Type B pancreatic cell (in vitro differentiated cells): ENCODE data around the gene CEP128. TPM values are rescaled to one million over a fixed set of nuclear protein-coding genes. Genes with fewer than 3 reads are reported as not detected.

Experiments
- DNase-seq: peaks from one replicate; pipeline ENCODE4 v3.0.0; 2021; ENCODE audit warnings: mixed read lengths; ENCODE audit not compliant: unreplicated experiment; ENCODE audit errors: extremely low spot score
- H3K27ac Mint-ChIP-seq: 2 replicates; pipeline ENCODE4 v1.8.0; 2021; ENCODE audit warnings: mild to moderate bottlenecking, mixed read lengths
- H3K27me3 Mint-ChIP-seq: 2 replicates; pipeline ENCODE4 v1.8.0; 2021; ENCODE audit warnings: mixed read lengths
- H3K36me3 Mint-ChIP-seq: 2 replicates; pipeline ENCODE4 v1.8.0; 2021; ENCODE audit warnings: mixed read lengths
- H3K4me1 Mint-ChIP-seq: one replicate; pipeline ENCODE4 v1.8.0; 2021; ENCODE audit warnings: mixed read lengths; ENCODE audit not compliant: unreplicated experiment
- H3K4me3 Mint-ChIP-seq: 2 replicates; pipeline ENCODE4 v1.8.0; 2021; ENCODE audit warnings: mild to moderate bottlenecking, mixed read lengths
- H3K9me3 Mint-ChIP-seq: 2 replicates; pipeline ENCODE4 v1.8.0; 2021; ENCODE audit warnings: mixed read lengths
- total RNA-seq: library from RNA; stranded (reverse); gene quantifications from 2 replicates; pipeline ENCODE4 v1.2.1, GENCODE V29; 2021; ENCODE audit warnings: low replicate concordance
- TF ChIP-seq, protein P1 (sequence below): fragments of 200-600 bp; sonication (generic); conservative IDR thresholded peaks from 2 replicates; pipeline ENCODE4 v1.5.0; 2021; ENCODE audit warnings: antibody characterized with exemption, mild to moderate bottlenecking

Gene CEP128
- total RNA-seq, 1 donor from 2014 or later, result 17.7 TPM

DNA sequence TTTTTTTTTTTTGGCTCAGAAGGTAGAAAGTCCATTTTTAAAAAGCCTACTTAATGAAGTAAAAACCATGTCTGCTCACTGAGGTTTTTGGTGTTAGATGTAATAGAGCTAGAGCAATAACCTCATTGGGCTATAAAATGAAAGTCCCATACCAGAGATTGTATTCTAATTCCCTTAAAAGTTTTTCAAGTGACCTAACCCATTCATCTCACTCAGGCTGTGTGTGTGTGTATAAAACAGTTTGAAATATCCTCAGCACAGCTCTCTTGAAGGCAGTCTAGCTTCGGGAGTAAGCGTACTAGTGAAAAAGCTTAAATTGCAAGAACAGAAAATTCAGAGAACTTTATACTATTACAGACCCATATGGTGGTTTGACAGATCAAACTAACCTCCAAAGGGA lies 313.8 kb downstream of the CEP128 start:
- no peak overlapping the region for H3K4me3 Mint-ChIP-seq
- no peak overlapping the region for H3K27ac Mint-ChIP-seq
- TF ChIP-seq, protein P1, sequence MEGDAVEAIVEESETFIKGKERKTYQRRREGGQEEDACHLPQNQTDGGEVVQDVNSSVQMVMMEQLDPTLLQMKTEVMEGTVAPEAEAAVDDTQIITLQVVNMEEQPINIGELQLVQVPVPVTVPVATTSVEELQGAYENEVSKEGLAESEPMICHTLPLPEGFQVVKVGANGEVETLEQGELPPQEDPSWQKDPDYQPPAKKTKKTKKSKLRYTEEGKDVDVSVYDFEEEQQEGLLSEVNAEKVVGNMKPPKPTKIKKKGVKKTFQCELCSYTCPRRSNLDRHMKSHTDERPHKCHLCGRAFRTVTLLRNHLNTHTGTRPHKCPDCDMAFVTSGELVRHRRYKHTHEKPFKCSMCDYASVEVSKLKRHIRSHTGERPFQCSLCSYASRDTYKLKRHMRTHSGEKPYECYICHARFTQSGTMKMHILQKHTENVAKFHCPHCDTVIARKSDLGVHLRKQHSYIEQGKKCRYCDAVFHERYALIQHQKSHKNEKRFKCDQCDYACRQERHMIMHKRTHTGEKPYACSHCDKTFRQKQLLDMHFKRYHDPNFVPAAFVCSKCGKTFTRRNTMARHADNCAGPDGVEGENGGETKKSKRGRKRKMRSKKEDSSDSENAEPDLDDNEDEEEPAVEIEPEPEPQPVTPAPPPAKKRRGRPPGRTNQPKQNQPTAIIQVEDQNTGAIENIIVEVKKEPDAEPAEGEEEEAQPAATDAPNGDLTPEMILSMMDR, result no peak
- H3K36me3 Mint-ChIP-seq, result no peaks in the 10 kb centered on the region
- no peaks in the 10 kb centered on the region for H3K4me1 Mint-ChIP-seq
- H3K9me3 Mint-ChIP-seq, result peaks cover 5% of the 10 kb centered on the region
- no peak for DNase-seq
- no peaks in the 10 kb centered on the region for H3K27me3 Mint-ChIP-seq

DNA sequence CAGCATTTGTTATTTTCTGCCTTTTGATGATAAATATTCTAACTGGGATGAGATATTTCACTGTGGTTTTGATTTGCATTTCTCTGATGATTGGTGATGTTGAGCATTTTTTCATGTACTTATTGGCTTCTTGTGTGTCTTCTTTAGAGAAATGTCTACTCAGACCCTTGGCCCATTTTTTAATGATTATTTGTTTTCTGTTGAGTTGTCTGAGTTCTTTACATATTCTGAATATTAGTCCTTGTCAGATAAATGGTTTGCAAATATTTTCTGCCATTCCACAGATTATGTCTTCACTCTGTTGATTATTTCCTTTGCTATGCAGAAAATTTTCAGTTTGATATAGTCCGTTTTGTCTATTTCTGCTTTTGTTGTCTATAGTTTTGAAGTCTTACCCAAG lies 317.0 kb downstream of the CEP128 start:
- H3K27me3 Mint-ChIP-seq, result no peaks in the 10 kb centered on the region
- no peaks in the 10 kb centered on the region for H3K36me3 Mint-ChIP-seq
- DNase-seq, result no peak
- no peaks in the 10 kb centered on the region for H3K4me1 Mint-ChIP-seq
- H3K27ac Mint-ChIP-seq, result no peak overlapping the region
- TF ChIP-seq, protein P1, result no peak
- no peak overlapping the region for H3K4me3 Mint-ChIP-seq
- peaks cover 5% of the 10 kb centered on the region for H3K9me3 Mint-ChIP-seq

DNA sequence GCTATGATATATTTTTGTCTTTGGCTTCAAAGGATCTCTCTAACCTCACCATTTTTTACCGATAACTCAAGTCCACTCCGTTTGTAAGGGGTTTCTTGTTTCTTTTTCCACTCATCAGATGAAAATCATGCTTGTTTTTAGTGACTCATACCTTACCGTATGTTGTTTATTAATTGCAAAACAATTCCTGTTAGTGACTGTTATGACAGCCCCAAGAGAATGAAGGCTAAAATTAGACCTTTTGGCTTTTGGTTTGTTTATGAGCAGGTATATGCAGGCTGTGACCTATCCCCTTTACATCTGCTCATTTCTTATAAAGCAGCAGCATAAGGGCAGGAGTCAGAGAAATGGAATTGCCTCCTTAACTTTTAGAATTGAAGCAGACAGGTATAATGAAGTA lies 319.8 kb downstream of the CEP128 start:
- H3K4me1 Mint-ChIP-seq, result no peaks in the 10 kb centered on the region
- no peak for DNase-seq
- H3K9me3 Mint-ChIP-seq, result peaks cover 5% of the 10 kb centered on the region

DNA sequence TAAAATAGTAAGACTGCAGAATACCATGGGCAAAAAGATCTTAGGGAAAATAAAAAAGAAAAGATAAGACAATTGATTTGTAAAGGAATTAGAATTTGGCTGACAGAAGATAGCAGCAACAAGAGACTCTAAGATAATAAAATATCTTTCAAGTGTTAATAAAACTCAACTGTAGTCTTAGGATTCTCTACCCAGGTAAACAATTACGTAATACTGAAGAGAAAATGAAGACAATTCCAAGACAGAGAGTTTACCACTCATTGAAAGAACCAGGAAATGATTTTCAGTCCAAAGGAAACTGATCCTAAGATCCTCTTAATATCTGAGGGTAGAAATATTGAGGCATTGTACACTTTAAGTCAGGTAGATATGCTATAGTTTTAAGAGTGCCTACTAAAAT lies 321.1 kb downstream of the CEP128 start:
- Mint-ChIP-seq H3K9me3 (peaks cover 5% of the 10 kb centered on the region), H3K27me3 (no peaks in the 10 kb centered on the region), H3K27ac (no peak overlapping the region), H3K4me1 (no peaks in the 10 kb centered on the region), H3K36me3 (no peaks in the 10 kb centered on the region), H3K4me3 (no peak overlapping the region)
- TF ChIP-seq, protein P1, result no peak
- DNase-seq, result no peak

More for the DNA sequence above, 319.8 kb downstream of the CEP128 start:
- Mint-ChIP-seq H3K36me3 (no peaks in the 10 kb centered on the region), H3K27me3 (no peaks in the 10 kb centered on the region), H3K4me3 (no peak overlapping the region), H3K27ac (no peak overlapping the region)
- TF ChIP-seq, protein P1, result no peak

DNA sequence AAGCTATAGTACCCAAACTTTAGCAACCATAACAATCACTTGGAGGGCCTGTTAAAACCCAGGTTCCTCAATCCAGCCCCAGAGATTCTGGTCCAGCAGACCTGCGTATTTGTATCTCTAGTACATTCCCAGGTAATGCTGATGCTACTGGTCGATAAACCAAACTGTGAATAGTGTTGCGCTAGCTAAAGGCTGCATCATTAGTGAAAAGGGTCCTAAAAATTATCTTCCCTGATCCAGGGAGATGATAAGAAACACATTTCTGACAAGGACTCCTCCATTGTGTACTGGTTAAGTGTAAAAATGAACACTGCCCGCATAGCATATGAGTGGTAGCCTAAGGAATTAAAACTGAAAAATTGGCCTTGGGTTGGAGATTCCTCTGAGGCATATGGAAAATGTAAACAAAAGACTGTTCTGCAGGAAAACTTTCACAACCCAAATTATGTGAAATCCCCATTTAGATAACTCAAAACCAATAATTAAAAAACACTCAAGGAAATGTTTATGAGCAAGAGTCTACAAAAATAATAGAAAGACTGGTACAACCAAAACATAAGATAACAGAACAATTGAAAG lies 322.7 kb downstream of the CEP128 start:
- no peak overlapping the region for H3K4me3 Mint-ChIP-seq
- H3K27ac Mint-ChIP-seq, result no peak overlapping the region
- no peak for DNase-seq
- H3K36me3 Mint-ChIP-seq, result peaks cover 4% of the 10 kb centered on the region
- TF ChIP-seq, protein P1, result no peak
- H3K9me3 Mint-ChIP-seq, result peaks cover 1% of the 10 kb centered on the region
- H3K4me1 Mint-ChIP-seq, result no peaks in the 10 kb centered on the region
- no peaks in the 10 kb centered on the region for H3K27me3 Mint-ChIP-seq

DNA sequence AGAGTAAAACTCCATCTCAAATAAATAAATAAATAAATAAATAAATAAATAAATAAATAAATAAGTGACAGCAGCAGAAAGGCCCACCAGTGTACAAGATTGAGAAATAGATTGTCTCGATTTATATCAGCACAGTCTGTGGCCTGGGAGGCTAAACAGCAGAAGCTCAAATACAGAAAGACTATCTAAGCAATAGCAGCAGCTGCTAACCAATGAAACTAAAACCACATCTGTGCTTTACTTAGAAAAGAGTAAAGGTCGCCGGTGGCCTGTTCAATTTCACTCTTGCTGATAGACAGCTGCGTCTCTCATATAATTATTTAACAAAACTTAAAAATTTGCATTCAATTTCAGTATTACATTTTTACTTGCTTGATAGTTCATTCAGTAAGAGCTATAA lies 325.7 kb downstream of the CEP128 start:
- Mint-ChIP-seq H3K36me3 (peaks cover 4% of the 10 kb centered on the region), H3K27ac (no peak overlapping the region), H3K9me3 (no peaks in the 10 kb centered on the region), H3K27me3 (no peaks in the 10 kb centered on the region), H3K4me1 (no peaks in the 10 kb centered on the region), H3K4me3 (no peak overlapping the region)
- DNase-seq, result no peak
- TF ChIP-seq, protein P1, result no peak
